ENCODE measurements around the gene ZNF385B. TPM values are rescaled to one million over a fixed set of nuclear protein-coding genes. Genes with fewer than 3 reads are reported as not detected.

ZNF385B gene
- total RNA-seq, 4 donors from 2014 or later: 9.7 to 24.9 (median 11.4) TPM

DNA sequence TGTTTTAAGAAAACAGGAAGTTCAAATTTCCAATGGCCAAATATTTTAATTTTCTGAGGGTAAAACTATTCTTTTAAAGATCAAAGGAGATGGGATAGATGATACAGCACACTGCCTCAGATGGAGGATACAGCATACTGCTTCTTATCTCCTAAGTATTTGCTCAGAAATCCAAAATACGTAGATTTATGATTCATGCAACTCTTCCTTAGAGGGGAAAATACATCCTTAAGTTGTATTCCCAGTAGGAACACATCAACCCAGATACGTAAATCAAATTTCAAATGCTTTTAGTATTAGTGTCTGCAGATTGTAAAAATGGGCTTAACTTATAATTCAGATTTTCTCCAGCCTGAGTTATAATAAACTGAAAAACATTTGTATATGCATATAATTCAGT is 235.2 kb downstream of the ZNF385B start:
- no peak for TF ChIP-seq POLR2A (IDR thresholded peaks at IDR 0.05)
- intact Hi-C loops (cut with DNase I; ENCODE audit: low total_unique reads): no loop called here
- no peaks in the 10 kb centered on the region for H3K9me3 ChIP-seq
- H3K4me3 ChIP-seq: no peak overlapping the region
- no peak overlapping the region for H3K27ac ChIP-seq
- in situ Hi-C loops (cut with MboI; ENCODE audit: low sequenced_read_pairs in 4 of 4): no loop called here
- ATAC-seq: no peak
- no peaks in the 10 kb centered on the region for H3K27me3 ChIP-seq
- DNase-seq: no peak
- no peaks in the 10 kb centered on the region for H3K36me3 ChIP-seq
- H3K4me1 ChIP-seq: peaks cover 4 to 7% of the 10 kb centered on the region in 2 donors

- H3K4me3 ChIP-seq: no peak overlapping the region
- H3K9me3 ChIP-seq: no peaks in the 10 kb centered on the region
- ATAC-seq (peak in 1 of 2 donors; percentile 69), DNase-seq (peak; percentile 28 to 58)
- H3K27me3 ChIP-seq: no peaks in the 10 kb centered on the region
- no peaks in the 10 kb centered on the region for H3K36me3 ChIP-seq
- in situ Hi-C loops (cut with MboI; ENCODE audit: low sequenced_read_pairs in 4 of 4) (no loop called here), intact Hi-C loops (cut with DNase I; ENCODE audit: low total_unique reads) (no loop called here)
- no peak for TF ChIP-seq POLR2A (IDR thresholded peaks at IDR 0.05)
- TF ChIP-seq CTCF (IDR thresholded peaks at IDR 0.05 in 4 of 5, conservative IDR thresholded peaks at IDR 0.05 in 1 of 5): no peak
- H3K4me1 ChIP-seq: peaks cover 7 to 10% of the 10 kb centered on the region in 2 donors
- peak overlapping the region in 1 of 4 donors; percentile 36 for H3K27ac ChIP-seq
Measured at GRCh38 chr2:179622635-179623300, 238.6 kb downstream of the ZNF385B start.

DNA sequence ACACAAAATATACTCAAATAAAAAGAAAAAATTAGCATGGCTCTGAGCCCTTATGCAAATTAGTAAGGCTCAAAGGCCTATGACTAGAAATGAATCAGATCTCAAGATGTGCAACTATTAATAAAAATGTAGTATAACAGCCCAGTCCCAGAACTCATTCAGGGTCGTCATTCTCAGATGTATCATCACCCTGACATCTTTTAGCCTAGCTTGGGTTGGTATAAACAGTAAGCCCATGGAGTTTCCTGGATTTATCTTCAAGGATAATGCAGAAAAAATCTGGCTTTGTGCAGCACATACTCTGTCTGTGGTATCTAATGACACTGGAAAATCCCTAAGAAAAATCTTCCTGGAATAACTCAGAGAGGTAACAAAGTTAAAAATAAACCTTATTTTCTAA is 239.3 kb downstream of the ZNF385B start:
- in situ Hi-C loops (cut with MboI; ENCODE audit: low sequenced_read_pairs in 4 of 4) (no loop called here), intact Hi-C loops (cut with DNase I; ENCODE audit: low total_unique reads) (no loop called here)
- Histone ChIP-seq H3K27me3 (no peaks in the 10 kb centered on the region), H3K4me3 (no peak overlapping the region), H3K4me1 (peaks cover 7 to 10% of the 10 kb centered on the region in 2 donors), H3K36me3 (no peaks in the 10 kb centered on the region), H3K27ac (peak overlapping the region in 1 of 4 donors; percentile 36), H3K9me3 (no peaks in the 10 kb centered on the region)
- no peak for DNase-seq
- peak in 1 of 2 donors; percentile 36 for ATAC-seq
- no peak for TF ChIP-seq POLR2A (IDR thresholded peaks at IDR 0.05)
- TF ChIP-seq CTCF (IDR thresholded peaks at IDR 0.05 in 4 of 5, conservative IDR thresholded peaks at IDR 0.05 in 1 of 5): no peak

GRCh38 chr2:179619947-179620467 is 241.4 kb downstream of the ZNF385B start:
- DNase-seq (no peak), ATAC-seq (no peak)
- Histone ChIP-seq H3K36me3 (no peaks in the 10 kb centered on the region), H3K9me3 (no peaks in the 10 kb centered on the region), H3K27ac (no peak overlapping the region), H3K4me1 (peaks cover 7 to 10% of the 10 kb centered on the region in 2 donors), H3K4me3 (no peak overlapping the region), H3K27me3 (no peaks in the 10 kb centered on the region)
- no peak for TF ChIP-seq CTCF (IDR thresholded peaks at IDR 0.05 in 4 of 5, conservative IDR thresholded peaks at IDR 0.05 in 1 of 5)
- TF ChIP-seq POLR2A (IDR thresholded peaks at IDR 0.05): no peak
- intact Hi-C loops (cut with DNase I; ENCODE audit: low total_unique reads) (no loop called here), in situ Hi-C loops (cut with MboI; ENCODE audit: low sequenced_read_pairs in 4 of 4) (no loop called here)

DNA sequence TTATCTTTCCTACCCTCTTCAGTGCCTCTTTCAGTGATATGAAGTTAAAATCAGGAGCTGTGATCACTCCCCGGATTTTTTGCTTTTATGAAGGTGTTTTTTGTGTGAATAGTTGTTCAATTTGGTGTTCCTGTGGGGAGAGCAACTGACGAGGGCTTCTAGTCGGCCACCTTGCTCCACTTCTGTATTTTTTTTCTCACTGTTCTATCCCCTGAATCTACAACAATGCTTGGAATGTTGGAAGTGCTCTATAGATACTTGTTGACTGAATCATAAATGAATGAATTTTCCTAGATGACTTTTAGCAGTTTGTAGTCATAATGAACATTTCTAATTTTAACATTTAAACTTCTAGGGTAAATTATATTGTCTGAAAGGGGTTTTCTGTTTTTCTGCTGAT is 247.3 kb downstream of the ZNF385B start:
- Histone ChIP-seq H3K27ac (no peak overlapping the region), H3K9me3 (no peaks in the 10 kb centered on the region), H3K27me3 (no peaks in the 10 kb centered on the region), H3K36me3 (no peaks in the 10 kb centered on the region), H3K4me1 (peaks cover 4 to 5% of the 10 kb centered on the region in 2 donors), H3K4me3 (no peak overlapping the region)
- TF ChIP-seq CTCF (IDR thresholded peaks at IDR 0.05 in 4 of 5, conservative IDR thresholded peaks at IDR 0.05 in 1 of 5): no peak
- TF ChIP-seq POLR2A (IDR thresholded peaks at IDR 0.05): no peak
- intact Hi-C loops (cut with DNase I; ENCODE audit: low total_unique reads): no loop called here
- DNase-seq (no peak), ATAC-seq (no peak)
- in situ Hi-C loops (cut with MboI; ENCODE audit: low sequenced_read_pairs in 4 of 4): no loop called here
